SK-N-MC (cell line): ENCODE measurements around the gene POMT2.

Experiments
- DNase-seq: peaks from one replicate; pipeline ENCODE4 v3.0.0-alpha.2; 2011; ENCODE audit warnings: low read depth, low spot score
- H3K27ac ChIP-seq: fragments of 200-600 bp; sonication (generic); 2 replicates; pipeline ENCODE4 v1.5.1; 2016; ENCODE audit warnings: mixed run types
- H3K36me3 ChIP-seq: fragments of 200-600 bp; sonication (generic); 2 replicates; pipeline ENCODE4 v1.6.1; 2017; ENCODE audit warnings: antibody characterized with exemption, low read length, mixed read lengths; ENCODE audit not compliant: insufficient read depth
- H3K4me3 ChIP-seq: fragments of 200-600 bp; sonication (generic); 2 replicates; pipeline ENCODE4 v1.5.1; 2016
- H3K9ac ChIP-seq: fragments of 200-600 bp; sonication (generic); 2 replicates; pipeline ENCODE4 v1.8.0; 2017; ENCODE audit warnings: mixed run types, mixed read lengths; ENCODE audit not compliant: insufficient read length
- H3K9me3 ChIP-seq: fragments of 200-600 bp; sonication (generic); 2 replicates; pipeline ENCODE4 v1.6.1; 2017; ENCODE audit warnings: low read depth, mild to moderate bottlenecking, antibody characterized with exemption, low read length, moderate library complexity, mixed read lengths
- EZH2 ChIP-seq: fragments of 200-600 bp; sonication (generic); IDR thresholded peaks from one replicate; pipeline ENCODE4 v1.6.1; 2017; ENCODE audit warnings: antibody characterized with exemption
- FOXP2 ChIP-seq: optimal IDR thresholded peaks from 2 replicates; pipeline ENCODE3; 2011; ENCODE audit warnings: mild to moderate bottlenecking, moderate library complexity; ENCODE audit not compliant: insufficient read depth; ENCODE audit errors: extremely low read length, control extremely low read depth
- POLR2AphosphoS5 ChIP-seq: IDR thresholded peaks from 2 replicates; pipeline ENCODE4 v1.6.1; 2012; ENCODE audit warnings: mild to moderate bottlenecking, low read depth, low read length, borderline replicate concordance

Gene POMT2

DNA sequence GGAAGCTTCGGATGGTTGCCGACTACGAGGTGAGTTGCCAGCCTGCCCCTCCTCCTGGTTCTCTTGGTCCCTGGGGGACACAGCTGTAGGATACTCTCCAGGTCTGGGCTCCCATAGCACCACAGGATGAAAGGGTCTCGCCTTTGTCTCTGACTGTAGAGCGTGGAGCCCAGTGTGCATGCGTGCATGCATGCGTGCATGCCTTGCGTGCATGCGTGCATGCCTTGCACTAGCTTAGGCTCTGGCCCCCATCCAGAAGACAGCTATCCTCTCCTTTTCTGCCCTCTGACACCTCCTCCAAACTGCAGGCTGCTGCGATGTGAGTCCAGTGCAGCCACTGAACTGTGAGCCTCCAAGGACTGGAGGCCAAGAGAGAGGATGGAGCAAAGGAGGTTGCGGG, 68.8 kb downstream of the POMT2 start:
- H3K9ac ChIP-seq, result no peak overlapping the region
- no peak for DNase-seq
- no peak overlapping the region for H3K27ac ChIP-seq
- TF ChIP-seq FOXP2 (no peak), POLR2AphosphoS5 (no peak), EZH2 (no peak)
- H3K9me3 ChIP-seq, result no peaks in the 10 kb centered on the region
- H3K36me3 ChIP-seq, result no peaks in the 10 kb centered on the region
- no peak overlapping the region for H3K4me3 ChIP-seq

DNA sequence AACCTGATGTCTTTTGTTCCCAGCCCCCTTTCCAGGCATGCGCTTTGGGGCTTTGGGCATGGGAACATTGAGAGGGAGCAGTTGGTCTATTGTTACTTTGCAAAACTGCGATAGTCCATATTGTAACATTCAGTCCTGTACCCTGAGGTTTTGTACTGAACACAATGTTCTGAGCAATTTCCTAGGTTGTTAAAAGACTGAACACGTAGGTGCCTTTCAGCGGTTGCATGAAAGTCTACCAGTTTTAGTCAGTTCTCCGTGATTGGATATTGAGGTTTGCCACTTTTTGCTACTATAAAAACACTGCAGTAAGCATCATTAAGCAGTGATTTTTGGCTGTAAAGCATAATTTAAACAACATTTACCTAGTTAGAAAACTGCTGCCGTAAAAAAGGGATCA, 69.8 kb downstream of the POMT2 start:
- no peak for DNase-seq
- no peak overlapping the region for H3K4me3 ChIP-seq

DNA sequence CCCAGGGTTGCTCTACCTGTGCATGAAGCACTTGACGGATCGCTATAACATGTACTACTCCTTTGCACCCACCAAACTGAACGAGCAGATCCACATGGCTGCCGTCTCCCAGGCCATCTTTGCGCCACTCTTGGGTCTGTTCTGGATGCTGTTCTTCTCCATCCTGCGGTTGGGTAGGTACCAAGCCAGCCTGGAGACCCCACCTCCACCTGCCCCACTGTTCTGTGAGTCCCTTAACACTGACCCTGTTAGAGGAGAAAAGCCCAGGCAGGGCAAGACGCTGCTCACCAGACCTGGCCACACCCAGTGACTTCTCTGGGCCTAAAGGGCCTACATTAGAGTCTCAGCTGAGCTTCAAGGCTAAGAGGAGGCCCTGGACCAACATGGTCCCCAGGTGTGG, 71.4 kb downstream of the POMT2 start:
- Histone ChIP-seq H3K9ac (no peak overlapping the region), H3K36me3 (no peaks in the 10 kb centered on the region), H3K9me3 (no peaks in the 10 kb centered on the region), H3K27ac (no peak overlapping the region), H3K4me3 (no peak overlapping the region)
- no peak for TF ChIP-seq FOXP2
- TF ChIP-seq EZH2, result no peak
- TF ChIP-seq POLR2AphosphoS5, result no peak
- no peak for DNase-seq

More for the DNA sequence above, 69.8 kb downstream of the POMT2 start:
- H3K36me3 ChIP-seq, result no peaks in the 10 kb centered on the region
- H3K9ac ChIP-seq, result no peak overlapping the region
- no peak for TF ChIP-seq FOXP2
- TF ChIP-seq POLR2AphosphoS5, result no peak
- TF ChIP-seq EZH2, result no peak
- no peak overlapping the region for H3K27ac ChIP-seq
- no peaks in the 10 kb centered on the region for H3K9me3 ChIP-seq

DNA sequence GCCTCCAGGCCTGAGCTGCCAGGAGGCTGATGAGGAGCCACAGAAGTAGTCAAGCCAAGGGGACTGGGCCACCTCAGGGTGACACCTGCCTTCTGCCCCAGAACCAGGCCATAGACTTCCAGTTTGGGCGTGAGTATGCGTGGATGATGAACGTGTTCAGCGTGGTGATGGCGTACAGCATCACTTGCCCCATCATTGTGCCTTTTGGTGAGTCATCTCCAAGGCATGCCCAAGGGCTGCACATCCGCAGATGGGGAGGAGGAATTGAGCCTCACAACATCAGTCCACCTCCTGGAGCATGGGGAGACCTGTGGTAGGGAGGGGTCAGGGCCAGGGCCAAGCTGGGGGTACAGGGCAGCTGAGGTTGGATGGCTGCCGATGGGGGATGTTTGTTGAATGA, 72.0 kb downstream of the POMT2 start:
- no peak for TF ChIP-seq FOXP2

DNA sequence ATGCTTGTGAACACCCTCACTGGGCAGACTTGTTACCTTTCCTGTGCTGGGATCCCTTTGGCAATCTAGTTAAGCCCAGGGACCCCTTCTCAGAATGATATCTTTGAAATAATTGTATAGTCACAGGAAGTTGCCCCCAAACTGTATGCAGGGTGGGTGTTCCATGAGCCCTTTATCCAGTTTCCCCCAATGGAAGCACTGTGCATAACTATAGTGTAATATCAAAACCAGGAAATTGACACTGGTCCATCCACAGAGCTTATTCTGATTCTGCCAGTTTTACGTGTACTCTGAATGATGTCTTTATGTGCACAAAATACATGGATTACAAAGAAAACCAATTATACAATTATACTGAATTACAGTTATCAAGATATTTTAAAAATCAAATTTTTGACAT, 73.9 kb downstream of the POMT2 start:
- TF ChIP-seq EZH2 (no peak), FOXP2 (no peak), POLR2AphosphoS5 (no peak)
- Histone ChIP-seq H3K4me3 (no peak overlapping the region), H3K9me3 (no peaks in the 10 kb centered on the region)

More for the DNA sequence above, 72.0 kb downstream of the POMT2 start:
- no peaks in the 10 kb centered on the region for H3K36me3 ChIP-seq
- no peak overlapping the region for H3K27ac ChIP-seq
- H3K9ac ChIP-seq, result no peak overlapping the region
- no peak overlapping the region for H3K4me3 ChIP-seq
- no peaks in the 10 kb centered on the region for H3K9me3 ChIP-seq
- no peak for DNase-seq

DNA sequence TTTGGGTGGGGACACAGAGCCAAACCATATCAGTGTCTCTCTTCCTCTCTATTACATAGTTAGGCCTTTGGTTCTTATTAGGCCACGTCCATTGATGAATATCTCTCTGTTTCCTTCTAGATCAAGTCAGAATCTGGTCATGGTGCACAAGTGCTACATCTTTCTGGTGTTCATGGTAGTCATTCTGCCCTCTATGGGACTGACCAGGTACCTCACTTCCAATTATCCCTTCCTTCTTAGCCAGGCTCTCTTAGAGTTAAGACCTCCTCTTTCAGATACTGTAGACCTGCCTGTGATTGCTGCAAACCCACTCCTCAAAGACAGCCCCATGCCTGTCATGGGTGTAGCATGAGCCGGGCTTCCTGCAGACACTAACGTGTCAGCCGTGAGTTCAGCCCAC, 74.9 kb downstream of the POMT2 start:
- TF ChIP-seq FOXP2 (no peak), POLR2AphosphoS5 (no peak), EZH2 (no peak)
- H3K9ac ChIP-seq, result no peak overlapping the region
- no peaks in the 10 kb centered on the region for H3K9me3 ChIP-seq
- DNase-seq, result no peak
- H3K36me3 ChIP-seq, result no peaks in the 10 kb centered on the region
- H3K27ac ChIP-seq, result no peak overlapping the region
- H3K4me3 ChIP-seq, result no peak overlapping the region

More for the DNA sequence above, 73.9 kb downstream of the POMT2 start:
- Histone ChIP-seq H3K9ac (no peak overlapping the region), H3K27ac (no peak overlapping the region), H3K36me3 (no peaks in the 10 kb centered on the region)
- no peak for DNase-seq

DNA sequence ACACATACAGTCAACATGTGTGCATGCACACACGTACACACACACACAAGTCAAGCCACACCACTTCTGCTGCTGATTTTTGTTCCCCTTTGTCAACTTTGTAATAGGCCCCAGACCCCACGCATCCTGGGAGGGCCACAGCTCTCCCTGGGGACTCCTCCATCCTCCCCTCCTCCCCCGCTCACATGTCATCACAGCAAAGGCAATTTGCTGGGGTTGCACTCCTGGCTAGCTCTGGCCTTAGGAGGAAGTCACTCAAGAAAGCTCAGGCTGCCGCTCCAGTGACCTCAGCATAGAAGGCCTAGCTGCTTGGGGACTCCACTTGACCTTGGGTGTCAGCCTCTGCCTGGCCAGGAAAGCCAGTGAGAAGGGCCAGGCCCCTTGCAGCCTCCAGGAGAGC, 76.8 kb downstream of the POMT2 start:
- no peak overlapping the region for H3K27ac ChIP-seq
- H3K9ac ChIP-seq, result no peak overlapping the region

DNA sequence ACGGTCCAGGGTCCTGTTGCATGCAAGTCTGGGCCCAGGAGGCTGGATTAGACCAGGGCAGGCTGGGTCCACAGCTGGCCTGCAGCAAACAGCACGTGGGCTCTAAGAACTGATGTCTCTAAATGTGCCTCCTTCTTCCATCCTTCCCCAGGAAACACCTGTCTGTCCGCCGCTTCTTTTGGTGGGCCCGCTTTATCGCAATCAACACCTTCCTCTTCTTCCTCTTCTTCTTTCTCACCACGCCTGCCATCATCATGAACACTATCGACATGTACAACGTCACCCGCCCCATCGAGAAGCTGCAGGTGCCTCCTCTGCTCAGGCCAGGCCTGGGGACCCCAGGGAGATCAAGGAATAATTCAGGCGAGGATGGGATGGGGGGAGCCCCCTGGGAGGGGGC, 77.9 kb downstream of the POMT2 start:
- Histone ChIP-seq H3K9ac (no peak overlapping the region), H3K4me3 (no peak overlapping the region), H3K9me3 (no peaks in the 10 kb centered on the region), H3K27ac (no peak overlapping the region), H3K36me3 (no peaks in the 10 kb centered on the region)
- no peak for DNase-seq
- TF ChIP-seq POLR2AphosphoS5 (no peak), EZH2 (no peak), FOXP2 (no peak)

More for the DNA sequence above, 76.8 kb downstream of the POMT2 start:
- DNase-seq, result no peak
- H3K4me3 ChIP-seq, result no peak overlapping the region
- TF ChIP-seq POLR2AphosphoS5 (no peak), FOXP2 (no peak), EZH2 (no peak)
- H3K9me3 ChIP-seq, result no peaks in the 10 kb centered on the region
- H3K36me3 ChIP-seq, result no peaks in the 10 kb centered on the region

DNA sequence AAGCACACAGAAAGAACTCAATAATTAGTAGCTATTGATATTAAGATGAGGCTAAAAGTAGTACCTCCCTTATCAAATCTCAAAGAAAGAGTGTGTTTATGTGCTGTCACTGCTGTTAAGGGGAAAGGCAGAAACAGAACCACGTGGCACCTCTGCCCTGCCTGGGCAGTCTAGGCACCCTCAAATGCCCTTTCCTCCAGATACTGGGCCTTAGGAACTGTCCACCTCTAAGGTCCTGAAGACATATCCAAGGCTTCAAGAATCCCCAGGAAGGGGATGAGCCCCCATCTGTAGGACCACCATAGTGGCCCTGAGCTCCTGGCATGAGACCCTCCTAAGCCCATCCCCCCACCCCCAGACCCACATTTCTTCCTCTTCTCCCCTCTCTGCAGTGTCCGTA, 78.7 kb downstream of the POMT2 start:
- no peak for DNase-seq
- no peak overlapping the region for H3K27ac ChIP-seq
- H3K4me3 ChIP-seq, result no peak overlapping the region
- TF ChIP-seq FOXP2, result no peak
- H3K9ac ChIP-seq, result no peak overlapping the region
- H3K36me3 ChIP-seq, result no peaks in the 10 kb centered on the region
- no peaks in the 10 kb centered on the region for H3K9me3 ChIP-seq
